HepG2 (cell line): ENCODE measurements around the gene NOXA1. TPM values are rescaled to one million over a fixed set of nuclear protein-coding genes. Genes with fewer than 3 reads are reported as not detected.

ENCODE experiments used
- ATAC-seq: fragments of 200-7000 bp; cut with Tn5 transposase; 3 replicates; pipeline ENCODE4 v1.9.1; 2020; ENCODE audit warnings: mild to moderate bottlenecking, moderate library complexity
- BruUV-seq: library from RNA; stranded (reverse); fragments of 400-500 nt; replicated peaks from 2 replicates; lab custom pipeline; 2021; lab: Mats Ljungman, UMichigan
- CTCF ChIA-PET: fragments of 300-600 bp; formaldehyde crosslinking; extraction: SDS; loops from one replicate; lab custom pipeline; 2021; ENCODE audit warnings: low total read pairs, inconsistent platforms, low intra/inter-chr PET ratio; lab: Yijun Ruan, JAX
- POLR2A ChIA-PET: fragments of 350-600 bp; sonication (Branson Sonifier 250); formaldehyde crosslinking; loops from one replicate; lab custom pipeline; 2020; ENCODE audit warnings: antibody characterized with exemption, inconsistent platforms; lab: Yijun Ruan, JAX
- DNase-seq: peaks from one replicate; pipeline ENCODE4 v3.0.0-alpha.2; 2015; ENCODE audit warnings: low spot score
- FAIRE-seq: peaks from 3 replicates; lab custom pipeline; 2011; peaks lifted over from hg19 to GRCh38; lab: Jason Lieb, UNC
- H2AFZ ChIP-seq: one replicate; pipeline ENCODE4 v1.6.1; 2011; ENCODE audit warnings: low read length, inconsistent platforms
- H3K27ac ChIP-seq: fragments of 300-600 bp; 3 replicates; pipeline ENCODE4 v1.8.0; 2011; ENCODE audit warnings: mixed run types, mild to moderate bottlenecking, mixed read lengths, low read length, inconsistent platforms; ENCODE audit not compliant: insufficient read depth; ENCODE audit errors: extremely low read length
- H3K27me3 ChIP-seq, 2 experiments: fragments of 200-600 bp in 1 of 2; 2 replicates in 1 of 2; 3 replicates in 1 of 2; pipeline versions ENCODE4 v1.6.0 to v1.8.0; 2011; ENCODE audit warnings: low read length in 2 of 2, mild to moderate bottlenecking in 2 of 2, moderate library complexity in 2 of 2, inconsistent platforms in 1 of 2; ENCODE audit not compliant: insufficient read depth in 2 of 2, control insufficient read depth in 1 of 2
- H3K36me3 ChIP-seq, 2 experiments: fragments of 200-600 bp in 1 of 2; replicated peaks in 1 of 2; 2 replicates in 1 of 2; 3 replicates in 1 of 2; pipeline versions ENCODE4 v1.5.1 to v1.8.0; 2011; ENCODE audit warnings: low read length in 2 of 2, inconsistent platforms in 1 of 2; ENCODE audit not compliant: insufficient read depth in 2 of 2, control insufficient read depth in 1 of 2
- H3K4me1 ChIP-seq: 2 replicates; pipeline ENCODE4 v1.5.1; 2012; ENCODE audit warnings: low read length, inconsistent platforms; ENCODE audit not compliant: insufficient read depth
- H3K4me2 ChIP-seq: 2 replicates; pipeline ENCODE4 v1.6.0; 2011; ENCODE audit warnings: low read depth, low read length, inconsistent platforms
- H3K4me3 ChIP-seq, 3 experiments: fragments of 200-600 bp in 1 of 3; sonication (generic), shearing (Covaris generic) in 1 of 3; replicated peaks in 1 of 3; 2 replicates each; pipeline ENCODE4 v1.5.1; 2011 to 2016; ENCODE audit warnings: low read length in 3 of 3, inconsistent platforms in 2 of 3, low read depth in 2 of 3, mild to moderate bottlenecking in 2 of 3, control low read depth in 1 of 3, mixed read lengths in 1 of 3; ENCODE audit not compliant: insufficient read depth in 1 of 3
- H3K79me2 ChIP-seq: one replicate; pipeline ENCODE4 v1.6.1; 2011; ENCODE audit warnings: low read length, inconsistent platforms; ENCODE audit not compliant: insufficient read depth
- H3K9ac ChIP-seq: 2 replicates; pipeline ENCODE4 v1.6.0; 2011; ENCODE audit warnings: mild to moderate bottlenecking, low read depth, low read length, inconsistent platforms; ENCODE audit not compliant: insufficient read depth
- H3K9me3 ChIP-seq: 2 replicates; pipeline ENCODE4 v1.5.1; 2012; ENCODE audit warnings: mild to moderate bottlenecking, low read length
- H4K20me1 ChIP-seq: 2 replicates; pipeline ENCODE4 v1.6.0; 2011; ENCODE audit warnings: inconsistent platforms, mild to moderate bottlenecking, low read length, moderate library complexity; ENCODE audit not compliant: insufficient read depth
- ATAD3A ChIP-seq: sonication (generic); formaldehyde crosslinking; IDR thresholded peaks from 2 replicates; pipeline ENCODE4 v1.4.0; 2020; ENCODE audit warnings: missing genetic modification reagents
- GABPA ChIP-seq, 2 experiments: IDR thresholded peaks; 2 replicates each; pipeline ENCODE4 v1.6.1; 2011 to 2016; ENCODE audit warnings: low read depth in 2 of 2, low read length in 1 of 2, missing biosample characterization in 1 of 2, missing genetic modification characterization in 1 of 2
- KDM5B ChIP-seq: sonication (generic); formaldehyde crosslinking; IDR thresholded peaks from 2 replicates; pipeline ENCODE4 v1.4.0; 2020; ENCODE audit warnings: missing genetic modification reagents, mild to moderate bottlenecking, borderline replicate concordance
- KLF11 ChIP-seq: IDR thresholded peaks from 2 replicates; pipeline ENCODE4 v1.6.1; 2016; ENCODE audit warnings: missing compliant biosample characterization
- KMT2A ChIP-seq: sonication (generic); formaldehyde crosslinking; IDR thresholded peaks from 2 replicates; pipeline ENCODE4 v1.4.0; 2020; ENCODE audit warnings: missing genetic modification reagents
- MBD4 ChIP-seq: IDR thresholded peaks from 2 replicates; pipeline ENCODE4 v1.6.1; 2012; ENCODE audit warnings: low read length, inconsistent platforms, borderline replicate concordance
- NR1H2 ChIP-seq: sonication (generic); formaldehyde crosslinking; IDR thresholded peaks from 2 replicates; pipeline ENCODE4 v1.8.1; 2022; ENCODE audit warnings: low read depth, missing genetic modification reagents, borderline replicate concordance
- SOX5 ChIP-seq: IDR thresholded peaks from 2 replicates; pipeline ENCODE4 v1.6.1; 2016; ENCODE audit warnings: borderline replicate concordance
- SP4 ChIP-seq: sonication (generic); formaldehyde crosslinking; IDR thresholded peaks from 2 replicates; pipeline ENCODE4 v1.8.1; 2023; ENCODE audit warnings: mild to moderate bottlenecking, missing genetic modification reagents
- TRIM22 ChIP-seq: fragments of 450-650 bp; IDR thresholded peaks from 2 replicates; pipeline ENCODE4 v1.6.1; 2017
- ZFP62 ChIP-seq: sonication (generic); formaldehyde crosslinking; IDR thresholded peaks from 2 replicates; pipeline ENCODE4 v1.4.0; 2020; ENCODE audit warnings: missing genetic modification reagents
- ZNF547 ChIP-seq: sonication (generic); formaldehyde crosslinking; IDR thresholded peaks from 2 replicates; pipeline ENCODE4 v1.5.1; 2020; ENCODE audit warnings: mild to moderate bottlenecking, missing genetic modification reagents
- ZNF788 ChIP-seq: sonication (generic); formaldehyde crosslinking; IDR thresholded peaks from 2 replicates; pipeline ENCODE4 v1.5.0; 2020; ENCODE audit warnings: mild to moderate bottlenecking, missing genetic modification reagents, borderline replicate concordance
- WGBS: methylation state at CpG from one replicate; pipeline ENCODE4 v1.1.6; 2017; ENCODE audit warnings: low lambda C conversion rate; 5-methylcytosine and 5-hydroxymethylcytosine counted together
- in situ Hi-C: cut with HindIII; loops from 2 replicates; pipeline ENCODE4 v1.10.0; 2017; ENCODE audit warnings: low pct_unique_long_range_greater_than_20kb; ENCODE audit not compliant: extremely low pct_ligation_motif_present
- intact Hi-C: fragments of 100-400 bp; cut with micrococcal nuclease; formaldehyde crosslinking; loops from one replicate; pipeline ENCODE4 v1.10.0; 2022; ENCODE audit not compliant: unreplicated experiment
- polyA plus RNA-seq, 8 experiments: library from polyadenylated mRNA; depleted of rRNA in 3 of 8; stranded (reverse) in 7 of 8; unstranded in 1 of 8; fragments of >200 nt; fragmentation: Illumina TruSeq in 4 of 8; extraction: Trizol in 4 of 8; gene quantifications; 2 replicates each; pipeline versions ENCODE4 v1.2.1 to v1.2.3, GENCODE V29; 2011 to 2016; ENCODE audit warnings: low read depth in 4 of 8, missing spikeins in 1 of 8, mixed read lengths in 1 of 8; ENCODE audit not compliant: insufficient read depth in 1 of 8
- total RNA-seq, 5 experiments: library from RNA; depleted of rRNA; stranded (reverse); fragments of >200 nt; fragmentation: Illumina TruSeq; extraction: Trizol; gene quantifications; 2 replicates each; pipeline ENCODE4 v1.2.3, GENCODE V29; 2016; ENCODE audit warnings: low read depth in 1 of 5
- TF ChIP-seq, protein P1 (sequence below): sonication (generic); formaldehyde crosslinking; IDR thresholded peaks from 2 replicates; pipeline ENCODE4 v1.8.0; 2022; ENCODE audit warnings: missing genetic modification reagents, mild to moderate bottlenecking, inconsistent platforms, borderline replicate concordance

Gene NOXA1
- total and polyA plus RNA-seq, 2 of the 13 experiments (the other 11 are each of a cell fraction or from before 2014, with no cell fraction given), result 0.78 to 1.2 TPM

GRCh38 chr9:137398561-137399468 is 24.4 kb upstream of the NOXA1 start:
- H3K27me3 ChIP-seq, result no peaks in the 10 kb centered on the region
- no peaks in the 10 kb centered on the region for H3K9me3 ChIP-seq
- intact Hi-C loops, result no loop called here
- no peak overlapping the region for H3K27ac ChIP-seq
- peaks cover 26% of the 10 kb centered on the region for H3K4me1 ChIP-seq
- WGBS, result 93% methylated on average over 58 of the region's 60 CpGs
- CTCF ChIA-PET, result no interaction called here
- no peak overlapping the region for H2AFZ ChIP-seq
- no peak for TF ChIP-seq KLF11 (CRISPR knock-in tag)
- no peak for TF ChIP-seq GABPA (IDR thresholded peaks at IDR 0.05; ENCODE audit: low read depth, low read length)
- TF ChIP-seq GABPA (CRISPR knock-in tag; IDR thresholded peaks at IDR 0.05; ENCODE audit: low read depth), result no peak
- no peak for TF ChIP-seq SOX5 (CRISPR knock-in tag)
- TF ChIP-seq SP4 (CRISPR knock-in tag), result no peak
- POLR2A ChIA-PET, result no interaction called here
- no peaks in the 10 kb centered on the region for H3K36me3 ChIP-seq
- H3K79me2 ChIP-seq, result no peaks in the 10 kb centered on the region
- DNase-seq (no peak), FAIRE-seq (no peak), ATAC-seq (no peak)
- H4K20me1 ChIP-seq, result no peaks in the 10 kb centered on the region
- no peak overlapping the region for H3K9ac ChIP-seq
- H3K4me2 ChIP-seq, result no peak overlapping the region
- H3K4me3 ChIP-seq, result no peak overlapping the region
- BruUV-seq, result no TSS peak
- in situ Hi-C loops, result no loop called here

DNA sequence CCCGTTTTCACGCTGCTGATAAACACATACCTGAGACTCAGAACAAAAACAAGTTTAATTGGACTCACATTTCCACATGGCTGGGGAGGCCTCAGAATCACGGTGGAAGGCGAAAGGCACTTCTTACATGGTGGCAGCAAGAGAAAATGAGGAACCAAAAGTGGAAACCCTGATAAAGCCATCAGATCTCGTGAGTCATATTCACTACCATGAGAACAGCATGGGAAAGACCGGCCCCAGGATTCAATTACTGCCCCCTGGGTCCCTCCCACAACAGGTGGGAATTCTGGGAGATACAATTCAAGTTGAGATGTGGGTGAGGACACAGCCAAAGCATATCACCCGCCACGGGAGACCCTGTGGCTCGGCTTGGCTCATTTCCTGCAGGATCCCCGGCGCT is 20.4 kb upstream of the NOXA1 start:
- FAIRE-seq, result no peak
- in situ Hi-C loops, result no loop called here
- H3K4me1 ChIP-seq, result peaks cover 27% of the 10 kb centered on the region
- no peak overlapping the region for H3K4me3 ChIP-seq
- no peaks in the 10 kb centered on the region for H3K9me3 ChIP-seq
- no peak for DNase-seq
- TF ChIP-seq ATAD3A (no peak), KDM5B (no peak), ZNF547 (CRISPR knock-in tag) (no peak), ZNF788 (CRISPR knock-in tag) (no peak), TRIM22 (no peak), NR1H2 (no peak), ZFP62 (CRISPR knock-in tag) (no peak), MBD4 (no peak), KMT2A (CRISPR knock-in tag) (no peak)
- TF ChIP-seq, protein P1, sequence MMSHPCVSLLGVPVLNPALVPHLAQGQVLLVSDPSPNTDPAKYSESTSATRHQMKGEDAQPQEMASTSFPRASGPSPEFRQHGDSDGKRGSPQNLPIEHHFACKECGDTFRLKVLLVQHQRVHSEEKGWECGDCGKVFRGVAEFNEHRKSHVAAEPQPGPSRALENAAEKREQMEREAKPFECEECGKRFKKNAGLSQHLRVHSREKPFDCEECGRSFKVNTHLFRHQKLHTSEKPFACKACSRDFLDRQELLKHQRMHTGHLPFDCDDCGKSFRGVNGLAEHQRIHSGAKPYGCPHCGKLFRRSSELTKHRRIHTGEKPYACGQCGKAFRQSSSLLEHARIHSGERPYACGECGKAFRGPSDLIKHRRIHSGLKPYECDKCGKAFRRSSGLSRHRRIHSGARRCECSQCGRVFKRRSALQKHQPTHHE (CRISPR knock-in tag), result no peak
- POLR2A ChIA-PET, result no interaction called here
- H4K20me1 ChIP-seq, result no peaks in the 10 kb centered on the region
- no peak overlapping the region for H2AFZ ChIP-seq
- no peaks in the 10 kb centered on the region for H3K27me3 ChIP-seq
- CTCF ChIA-PET, result no interaction called here
- 92% methylated on average over 6 of the region's 11 CpGs for WGBS
- no peak overlapping the region for H3K4me2 ChIP-seq
- no TSS peak for BruUV-seq
- ATAC-seq, result no peak
- no peak overlapping the region for H3K9ac ChIP-seq
- H3K27ac ChIP-seq, result no peak overlapping the region
- intact Hi-C loops, result loop anchor here (10.0 kb wide), 1 partner anchor 98 kb away; the partner anchor contains the start of gene NRARP
- no peaks in the 10 kb centered on the region for H3K79me2 ChIP-seq
- H3K36me3 ChIP-seq, result no peaks in the 10 kb centered on the region
